Midbrain (tissue), 1 donor: ENCODE measurements around the gene GPR65.

Experiments
- DNase-seq: peaks from one replicate; lab custom pipeline; 2025; lab: John Stamatoyannopoulos, UW

GPR65 gene

GRCh38 chr14:88040146-88040545, 35.2 kb downstream of the GPR65 start:
- DNase-seq, result no peak

- DNase-seq, result no peak
Measured at GRCh38 chr14:88043529-88044443, 38.9 kb downstream of the GPR65 start.

DNA sequence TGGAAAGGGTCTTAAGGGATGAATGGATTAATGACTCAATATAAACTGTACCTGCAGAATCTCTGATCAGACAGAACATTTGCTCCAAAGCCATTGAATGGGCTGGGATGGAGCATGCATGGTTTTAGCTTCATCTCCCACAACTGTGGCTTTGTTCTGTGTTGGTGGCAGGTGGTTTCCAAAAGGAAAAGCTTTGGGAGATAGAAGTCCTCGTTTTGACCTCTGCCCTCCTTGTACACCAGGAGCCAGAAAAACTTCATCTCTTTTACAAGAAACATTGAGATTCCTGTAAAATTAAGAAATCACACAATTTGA, 39.5 kb downstream of the GPR65 start:
- no peak for DNase-seq

- no peak for DNase-seq
Measured at GRCh38 chr14:88044776-88045446, 40.0 kb downstream of the GPR65 start.

DNA sequence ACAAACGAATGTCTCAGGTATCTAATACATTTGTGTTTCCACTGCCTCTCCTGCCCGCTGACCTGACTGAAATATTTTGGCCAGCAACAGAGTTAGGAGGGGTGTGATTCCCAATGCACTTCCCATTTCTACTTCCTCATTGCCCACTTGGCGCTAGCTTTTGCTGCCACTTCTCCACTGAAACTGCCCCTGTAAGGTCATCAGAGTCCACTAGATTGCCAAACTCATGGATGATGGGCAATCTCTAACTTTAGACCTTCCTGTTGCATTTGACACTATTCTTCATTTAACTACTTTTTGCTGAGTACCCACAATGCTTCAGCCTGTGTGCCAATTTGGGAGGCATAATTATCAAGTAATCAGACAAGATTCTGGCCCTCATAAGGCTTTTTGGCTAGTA, 40.8 kb downstream of the GPR65 start:
- peak; percentile 26 for DNase-seq

DNA sequence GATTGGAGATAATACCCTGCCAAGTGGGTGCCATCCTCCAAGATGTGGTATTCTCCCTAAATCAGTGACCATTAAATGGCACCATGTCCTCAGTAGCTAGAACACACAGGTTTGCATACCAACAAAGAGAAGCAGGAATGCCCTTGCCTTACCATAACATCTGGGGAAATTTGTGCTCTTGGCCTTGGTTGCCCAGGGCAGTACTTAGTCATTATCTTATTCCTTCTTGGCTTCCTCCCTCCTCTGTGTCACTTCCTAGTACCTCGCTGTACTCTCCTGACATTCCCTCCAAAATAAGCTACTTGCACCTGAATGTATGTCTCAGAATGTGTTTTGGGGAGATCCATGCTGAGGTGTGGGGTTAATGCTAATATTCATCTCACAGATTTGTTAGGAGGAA, 43.4 kb downstream of the GPR65 start:
- no peak for DNase-seq

- DNase-seq, result no peak
Measured at GRCh38 chr14:88049266-88049665, 44.3 kb downstream of the GPR65 start.

GRCh38 chr14:88049936-88050335, 45.0 kb downstream of the GPR65 start:
- DNase-seq, result no peak

GRCh38 chr14:88060576-88060975, 55.6 kb downstream of the GPR65 start:
- no peak for DNase-seq

DNA sequence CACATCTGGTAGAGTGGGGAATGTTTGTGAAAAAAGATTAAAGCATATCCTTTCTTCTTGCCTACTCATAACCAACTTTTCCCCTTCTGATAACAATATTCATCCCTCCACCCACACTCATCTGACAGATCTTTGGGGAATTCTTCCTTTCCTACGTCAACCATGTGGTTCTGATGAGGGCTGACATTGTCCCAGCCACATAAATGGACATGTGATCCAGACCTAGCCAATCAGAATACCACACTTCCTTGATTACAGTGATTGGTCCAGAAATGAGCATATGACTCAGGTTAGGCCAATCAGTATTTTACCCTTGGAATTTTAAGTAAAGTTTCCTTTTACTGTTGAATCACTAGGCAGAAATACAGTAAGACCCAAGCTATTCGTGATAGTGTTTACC, 58.9 kb downstream of the GPR65 start:
- no peak for DNase-seq
